ENCODE results near the gene SCG5.

GRCh38 chr15:32705446-32705845 lies 63.9 kb downstream of the SCG5 start:
- TF ChIP-seq CTCF (conservative IDR thresholded peaks at IDR 0.05; ENCODE audit: low read length), result no peak
- no peak for TF ChIP-seq EZH2phosphoT487 (IDR thresholded peaks at IDR 0.05; ENCODE audit: borderline replicate concordance)
